Measurements from ENCODE around the gene PCDHGB6.
"Not testable (repeated sequence)": the region's sequence is repeated elsewhere in the genome, so short reads cannot be mapped to it uniquely, and the experiment has no call there.

PCDHGB6 gene

DNA sequence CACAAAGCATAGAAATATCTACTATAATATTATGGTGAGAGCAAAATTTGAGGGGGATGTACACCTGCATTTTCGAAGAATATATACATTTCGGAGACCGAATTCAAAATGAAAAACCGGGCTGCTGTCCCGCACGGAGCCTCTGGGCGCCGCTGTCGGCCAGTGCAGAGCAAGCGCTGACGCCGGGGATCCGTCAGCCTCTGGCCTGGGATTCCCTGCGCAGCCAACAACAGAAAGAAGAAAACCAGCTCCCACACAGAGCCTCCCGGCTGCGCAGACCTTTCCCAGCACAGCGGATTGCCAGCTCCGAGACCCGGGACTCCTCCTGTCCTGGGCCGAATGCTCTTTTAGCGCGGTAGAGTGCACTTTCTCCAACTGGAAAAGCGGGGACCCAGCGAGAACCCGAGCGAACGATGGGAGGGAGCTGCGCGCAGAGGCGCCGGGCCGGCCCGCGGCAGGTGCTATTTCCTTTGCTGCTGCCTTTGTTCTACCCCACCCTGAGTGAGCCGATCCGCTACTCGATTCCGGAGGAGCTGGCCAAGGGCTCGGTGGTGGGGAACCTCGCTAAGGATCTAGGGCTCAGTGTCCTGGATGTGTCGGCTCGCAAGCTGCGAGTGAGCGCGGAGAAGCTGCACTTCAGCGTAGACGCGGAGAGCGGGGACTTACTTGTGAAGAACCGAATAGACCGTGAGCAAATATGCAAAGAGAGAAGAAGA is at the start of gene PCDHGB6:
TSS of gene PCDHGB6 (plus strand) at position 232 of the 716 bp plus-strand sequence. CDS start at position 414, 182 bp downstream.
- not testable (repeated sequence) for DNase-seq (ENCODE audit: low spot score)

DNA sequence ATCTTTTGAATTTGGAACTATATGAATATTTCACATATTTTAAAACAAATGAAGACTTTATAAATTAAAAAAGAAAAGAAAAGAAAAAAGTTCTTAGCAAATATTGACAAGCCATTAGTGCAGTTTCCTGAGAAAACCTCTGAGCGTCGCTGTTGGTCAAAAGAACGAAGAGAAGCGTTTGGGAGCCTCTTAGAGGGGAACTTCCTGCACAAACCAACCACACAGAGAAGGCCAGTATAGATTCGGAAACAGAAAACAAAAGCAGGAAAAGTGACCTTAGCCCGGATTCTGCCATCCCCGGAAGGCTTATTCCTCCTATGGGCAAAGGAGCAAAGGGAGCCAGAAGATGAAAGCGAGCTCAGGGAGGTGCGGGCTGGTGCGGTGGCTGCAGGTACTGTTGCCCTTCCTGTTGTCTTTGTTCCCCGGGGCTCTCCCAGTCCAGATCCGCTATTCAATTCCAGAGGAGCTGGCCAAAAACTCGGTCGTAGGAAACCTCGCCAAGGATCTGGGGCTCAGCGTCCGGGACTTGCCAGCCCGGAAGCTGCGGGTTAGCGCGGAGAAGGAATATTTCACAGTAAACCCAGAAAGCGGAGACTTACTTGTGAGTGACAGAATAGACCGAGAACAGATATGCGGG is 47.9 kb upstream of the PCDHGB6 start, which contains the start of gene PCDHGB2:
TSS of gene PCDHGB2 (plus strand) at position 205 of the 637 bp plus-strand sequence. CDS start at position 347, 142 bp downstream.
- DNase-seq (ENCODE audit: low spot score): no peak

DNA sequence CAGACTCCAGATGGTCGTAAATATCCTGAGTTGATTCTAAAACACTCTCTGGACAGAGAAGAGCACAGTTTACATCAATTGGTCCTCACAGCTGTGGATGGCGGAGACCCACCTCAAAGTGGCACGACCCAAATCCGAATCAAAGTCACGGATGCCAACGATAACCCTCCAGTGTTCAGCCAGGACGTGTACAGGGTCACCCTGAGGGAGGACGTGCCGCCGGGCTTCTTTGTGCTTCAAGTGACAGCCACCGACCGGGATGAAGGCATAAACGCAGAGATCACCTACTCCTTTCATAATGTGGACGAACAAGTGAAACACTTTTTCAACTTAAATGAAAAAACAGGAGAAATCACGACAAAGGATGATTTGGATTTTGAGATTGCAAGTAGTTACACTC is 47.1 kb upstream of the PCDHGB6 start:
- no peak for DNase-seq (ENCODE audit: low spot score)

DNA sequence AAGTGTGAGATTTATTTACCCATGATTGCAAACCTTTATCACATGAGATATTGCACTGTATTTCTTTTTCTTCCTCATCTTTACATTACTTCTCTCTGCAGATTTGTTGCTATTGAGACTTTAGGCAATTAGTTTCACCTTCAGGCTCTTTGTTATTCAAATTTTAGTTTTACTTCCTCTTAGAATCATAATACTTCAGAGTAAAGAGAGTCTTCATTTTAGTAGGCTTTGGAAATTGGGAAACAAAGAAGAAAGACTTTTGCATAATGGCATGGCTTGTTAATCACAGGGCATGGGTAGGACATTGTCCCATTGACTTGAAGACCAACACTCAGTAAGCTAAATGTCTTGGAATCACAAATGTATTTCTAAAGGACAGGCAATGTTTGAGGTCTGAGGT is 45.1 kb upstream of the PCDHGB6 start:
- no peak for DNase-seq (ENCODE audit: low spot score)

DNA sequence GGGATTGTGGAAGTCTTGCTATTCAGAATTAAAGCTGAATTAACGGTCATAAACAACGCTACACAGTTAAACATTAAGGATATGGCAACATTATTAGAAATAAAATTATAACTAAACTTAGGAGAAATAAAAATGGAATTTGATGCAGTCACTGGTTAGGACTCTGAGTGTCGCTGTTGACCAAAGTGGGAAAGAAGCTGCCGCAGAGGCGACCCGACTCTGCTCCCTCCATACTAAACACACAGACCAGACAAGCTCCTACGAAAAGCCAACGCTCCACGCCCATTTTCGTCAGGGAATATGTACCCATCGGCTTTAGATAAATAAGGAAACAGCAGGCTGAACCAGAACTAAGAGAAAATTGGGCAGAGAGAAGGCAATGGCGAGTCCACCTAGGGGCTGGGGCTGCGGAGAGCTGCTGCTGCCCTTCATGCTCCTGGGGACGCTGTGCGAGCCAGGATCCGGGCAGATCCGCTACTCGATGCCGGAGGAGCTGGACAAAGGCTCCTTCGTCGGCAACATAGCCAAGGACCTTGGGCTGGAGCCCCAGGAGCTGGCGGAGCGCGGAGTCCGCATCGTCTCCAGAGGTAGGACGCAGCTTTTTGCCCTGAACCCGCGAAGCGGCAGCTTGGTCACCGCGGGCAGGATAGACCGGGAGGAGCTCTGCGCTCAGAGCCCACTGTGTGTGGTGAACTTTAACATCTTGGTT is 43.7 kb upstream of the PCDHGB6 start, which contains the start of gene PCDHGA5:
TSS of gene PCDHGA5 (plus strand) at position 211 of the 709 bp plus-strand sequence. CDS start at position 380, 169 bp downstream.
- no peak for DNase-seq (ENCODE audit: low spot score)

DNA sequence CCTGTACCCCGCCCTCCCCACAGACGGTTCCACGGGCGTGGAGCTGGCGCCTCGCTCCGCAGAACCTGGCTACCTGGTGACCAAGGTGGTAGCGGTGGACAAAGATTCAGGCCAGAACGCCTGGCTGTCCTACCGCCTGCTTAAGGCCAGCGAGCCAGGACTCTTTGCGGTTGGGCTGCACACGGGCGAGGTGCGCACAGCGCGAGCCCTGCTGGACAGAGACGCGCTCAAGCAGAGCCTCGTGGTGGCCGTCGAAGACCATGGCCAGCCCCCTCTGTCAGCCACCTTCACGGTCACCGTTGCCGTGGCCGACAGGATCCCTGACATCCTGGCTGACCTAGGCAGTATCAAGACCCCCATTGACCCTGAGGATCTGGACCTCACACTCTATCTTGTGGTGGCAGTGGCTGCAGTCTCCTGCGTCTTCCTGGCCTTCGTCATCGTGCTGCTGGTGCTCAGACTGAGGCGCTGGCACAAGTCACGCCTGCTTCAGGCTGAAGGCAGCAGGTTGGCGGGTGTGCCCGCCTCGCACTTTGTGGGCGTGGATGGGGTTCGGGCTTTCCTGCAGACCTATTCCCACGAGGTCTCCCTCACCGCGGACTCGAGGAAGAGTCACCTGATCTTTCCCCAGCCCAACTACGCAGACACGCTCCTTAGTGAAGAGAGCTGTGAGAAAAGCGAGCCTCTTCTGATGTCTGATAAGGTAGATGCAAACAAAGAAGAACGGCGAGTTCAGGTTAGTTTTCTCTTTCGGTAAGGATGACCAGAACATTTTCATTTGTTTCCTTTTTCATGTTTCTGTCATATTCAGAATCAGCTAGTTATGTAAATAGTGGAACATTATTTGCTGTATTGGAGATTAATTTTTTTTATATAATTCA is 41.6 kb upstream of the PCDHGB6 start:
- DNase-seq (ENCODE audit: low spot score): no peak

DNA sequence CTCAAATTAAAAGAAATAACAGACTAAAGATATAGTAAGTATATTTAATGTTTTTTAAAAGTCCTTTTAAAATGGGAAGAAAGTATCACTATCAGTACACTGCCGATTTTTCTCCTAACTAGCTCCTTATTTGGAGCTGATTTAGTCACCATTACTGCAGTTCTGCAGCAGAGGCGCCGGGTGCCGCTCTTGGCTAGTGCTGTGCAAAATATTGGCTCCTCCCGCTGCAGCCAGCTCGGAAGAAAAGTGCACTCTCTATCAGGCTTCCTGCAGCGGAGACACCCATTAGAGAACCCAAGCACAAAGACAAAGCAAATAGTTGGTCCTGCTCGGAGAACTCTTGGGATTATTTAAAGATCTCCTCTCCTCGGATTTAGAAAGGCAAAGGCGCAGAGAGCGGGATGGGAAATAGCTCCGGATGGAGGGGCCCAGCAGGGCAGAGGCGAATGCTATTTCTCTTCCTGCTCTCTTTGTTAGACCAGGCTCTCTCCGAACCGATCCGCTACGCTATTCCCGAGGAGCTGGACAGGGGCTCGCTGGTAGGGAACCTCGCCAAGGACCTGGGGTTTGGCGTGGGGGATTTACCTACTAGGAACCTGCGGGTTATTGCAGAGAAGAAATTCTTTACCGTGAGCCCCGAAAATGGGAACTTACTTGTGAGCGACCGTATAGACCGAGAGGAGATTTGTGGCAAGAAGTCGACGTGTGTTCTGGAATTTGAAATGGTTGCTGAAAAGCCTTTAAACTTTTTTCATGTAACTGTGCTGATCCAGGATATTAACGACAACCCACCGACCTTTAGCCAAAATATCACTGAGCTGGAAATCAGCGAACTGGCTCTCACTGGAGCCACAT is 37.6 kb upstream of the PCDHGB6 start, which contains the start of gene PCDHGB3:
TSS of gene PCDHGB3 (plus strand) at position 249 of the 855 bp plus-strand sequence. CDS start at position 402, 153 bp downstream.
- DNase-seq (ENCODE audit: low spot score): no peak

DNA sequence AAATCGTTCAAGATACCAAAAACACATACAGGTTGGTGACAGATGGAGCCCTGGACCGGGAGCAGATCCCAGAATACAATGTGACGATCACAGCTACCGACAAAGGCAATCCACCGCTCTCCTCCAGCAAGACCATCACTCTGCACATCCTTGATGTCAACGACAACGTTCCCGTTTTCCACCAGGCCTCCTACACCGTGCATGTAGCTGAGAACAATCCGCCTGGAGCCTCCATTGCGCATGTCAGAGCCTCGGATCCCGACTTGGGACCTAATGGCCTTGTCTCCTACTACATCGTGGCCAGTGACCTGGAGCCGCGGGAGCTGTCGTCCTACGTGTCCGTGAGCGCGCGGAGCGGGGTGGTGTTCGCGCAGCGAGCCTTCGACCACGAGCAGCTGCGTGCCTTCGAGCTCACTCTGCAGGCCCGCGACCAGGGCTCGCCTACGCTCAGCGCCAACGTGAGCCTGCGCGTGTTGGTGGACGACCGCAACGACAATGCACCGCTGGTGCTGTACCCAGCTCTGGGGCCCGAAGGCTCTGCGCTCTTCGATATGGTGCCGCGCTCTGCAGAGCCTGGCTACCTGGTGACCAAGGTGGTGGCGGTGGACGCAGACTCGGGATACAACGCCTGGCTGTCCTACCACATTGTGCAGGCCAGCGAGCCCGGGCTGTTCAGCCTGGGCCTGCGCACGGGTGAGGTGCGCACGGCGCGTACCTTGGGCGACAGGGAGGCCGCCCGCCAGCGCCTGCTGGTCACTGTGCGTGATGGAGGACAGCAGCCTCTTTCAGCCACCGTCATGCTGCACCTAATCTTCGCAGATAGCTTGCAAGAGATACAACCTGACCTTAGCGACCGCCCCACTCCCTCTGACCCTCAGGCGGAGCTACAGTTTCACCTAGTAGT is 36.0 kb upstream of the PCDHGB6 start:
- no peak for DNase-seq (ENCODE audit: low spot score)

DNA sequence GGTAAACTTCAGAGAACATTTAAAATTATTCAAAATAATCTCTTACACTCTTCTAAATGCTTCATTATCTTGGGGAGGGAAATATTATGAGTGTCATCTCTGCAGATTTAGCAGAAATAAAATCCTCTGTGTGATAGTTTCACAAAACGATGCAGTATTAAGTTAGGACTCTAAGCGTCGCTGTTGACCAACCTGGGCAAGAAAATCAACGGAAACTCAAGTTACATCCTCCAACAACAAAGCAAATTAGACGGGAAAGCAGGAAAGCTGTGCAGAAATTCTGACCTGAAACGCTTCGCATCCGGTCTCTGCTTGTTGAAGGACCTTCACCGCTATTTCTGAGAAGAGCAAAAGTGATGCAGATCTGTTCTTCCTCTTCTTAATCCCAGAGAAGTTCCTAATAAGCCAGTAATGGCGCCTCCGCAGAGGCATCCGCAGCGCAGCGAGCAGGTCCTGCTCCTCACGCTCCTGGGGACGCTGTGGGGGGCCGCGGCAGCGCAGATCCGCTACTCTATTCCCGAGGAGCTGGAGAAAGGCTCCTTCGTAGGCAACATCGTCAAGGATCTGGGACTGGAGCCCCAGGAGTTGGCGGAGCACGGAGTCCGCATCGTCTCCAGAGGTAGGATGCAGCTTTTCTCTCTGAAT is 34.0 kb upstream of the PCDHGB6 start, which contains the start of gene PCDHGA6:
TSS of gene PCDHGA6 (plus strand) at position 219 of the 645 bp plus-strand sequence. CDS start at position 412, 193 bp downstream.
- no peak for DNase-seq (ENCODE audit: low spot score)

DNA sequence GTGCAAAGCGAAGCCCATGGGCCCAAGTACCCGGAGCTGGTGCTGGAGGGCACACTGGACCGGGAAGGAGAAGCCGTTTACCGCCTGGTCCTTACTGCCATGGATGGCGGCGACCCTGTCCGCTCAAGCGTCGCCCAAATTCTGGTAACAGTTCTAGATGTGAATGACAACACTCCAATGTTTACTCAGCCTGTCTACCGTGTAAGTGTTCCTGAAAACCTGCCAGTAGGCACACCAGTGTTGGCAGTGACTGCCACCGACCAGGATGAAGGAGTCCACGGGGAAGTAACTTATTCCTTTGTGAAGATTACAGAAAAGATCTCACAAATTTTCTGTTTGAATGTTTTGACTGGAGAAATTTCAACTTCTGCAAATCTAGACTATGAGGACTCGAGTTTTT is 33.2 kb upstream of the PCDHGB6 start:
- DNase-seq (ENCODE audit: low spot score): no peak

DNA sequence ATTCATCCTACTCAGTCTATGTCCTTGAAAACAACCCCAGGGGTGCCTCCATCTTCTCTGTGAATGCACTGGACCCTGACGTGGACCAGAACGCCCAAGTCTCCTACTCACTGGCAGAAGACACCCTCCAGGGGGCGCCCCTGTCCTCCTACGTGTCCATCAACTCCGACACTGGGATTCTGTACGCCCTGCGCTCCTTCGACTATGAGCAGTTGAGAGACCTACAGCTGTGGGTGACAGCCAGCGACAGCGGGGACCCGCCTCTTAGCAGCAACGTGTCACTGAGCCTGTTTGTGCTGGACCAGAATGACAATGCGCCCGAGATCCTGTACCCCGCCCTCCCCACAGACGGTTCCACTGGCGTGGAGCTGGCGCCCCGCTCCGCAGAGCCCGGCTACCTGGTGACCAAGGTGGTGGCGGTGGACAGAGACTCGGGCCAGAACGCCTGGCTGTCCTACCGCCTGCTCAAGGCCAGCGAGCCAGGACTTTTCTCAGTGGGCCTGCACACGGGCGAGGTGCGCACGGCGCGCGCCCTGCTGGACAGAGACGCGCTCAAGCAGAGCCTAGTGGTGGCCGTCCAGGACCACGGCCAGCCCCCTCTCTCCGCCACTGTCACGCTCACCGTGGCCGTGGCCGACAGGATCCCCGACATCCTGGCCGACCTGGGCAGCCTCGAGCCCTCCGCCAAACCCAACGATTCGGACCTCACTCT is 32.2 kb upstream of the PCDHGB6 start:
- DNase-seq (ENCODE audit: low spot score): not testable (repeated sequence)

DNA sequence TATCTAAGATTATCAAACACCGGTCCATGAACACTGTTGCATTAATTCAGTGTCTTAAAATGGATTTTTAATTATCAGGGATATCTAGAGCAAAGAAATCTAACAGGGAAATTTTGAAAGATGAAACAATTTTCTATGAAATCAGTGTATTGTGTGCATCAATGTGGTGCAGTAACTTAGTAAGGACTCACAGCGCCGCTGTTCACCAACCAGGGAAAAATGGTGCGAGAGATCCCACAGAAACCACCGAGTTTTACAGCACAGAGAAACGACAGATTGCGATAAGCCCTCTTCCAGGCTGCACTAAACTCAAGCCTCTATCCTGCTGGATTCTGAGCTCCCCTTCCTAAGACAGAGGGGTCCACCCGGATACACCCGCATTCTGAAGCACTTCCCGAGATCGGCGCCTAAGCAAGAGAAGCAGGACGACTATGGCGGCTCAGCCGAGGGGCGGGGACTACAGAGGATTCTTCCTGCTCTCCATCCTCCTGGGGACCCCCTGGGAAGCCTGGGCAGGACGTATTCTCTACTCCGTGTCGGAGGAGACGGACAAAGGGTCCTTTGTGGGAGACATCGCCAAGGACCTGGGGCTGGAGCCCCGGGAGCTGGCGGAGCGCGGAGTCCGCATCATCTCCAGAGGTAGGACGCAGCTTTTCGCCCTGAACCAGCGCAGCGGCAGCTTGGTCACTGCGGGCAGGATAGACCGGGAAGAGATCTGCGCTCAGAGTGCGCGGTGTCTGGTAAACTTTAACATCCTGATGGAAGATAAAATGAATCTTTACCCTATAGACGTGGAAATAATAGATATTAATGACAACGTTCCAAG is 25.1 kb upstream of the PCDHGB6 start, which contains the start of gene PCDHGA7:
TSS of gene PCDHGA7 (plus strand) at position 274 of the 826 bp plus-strand sequence. CDS start at position 432, 158 bp downstream.
- DNase-seq (ENCODE audit: low spot score): no peak

DNA sequence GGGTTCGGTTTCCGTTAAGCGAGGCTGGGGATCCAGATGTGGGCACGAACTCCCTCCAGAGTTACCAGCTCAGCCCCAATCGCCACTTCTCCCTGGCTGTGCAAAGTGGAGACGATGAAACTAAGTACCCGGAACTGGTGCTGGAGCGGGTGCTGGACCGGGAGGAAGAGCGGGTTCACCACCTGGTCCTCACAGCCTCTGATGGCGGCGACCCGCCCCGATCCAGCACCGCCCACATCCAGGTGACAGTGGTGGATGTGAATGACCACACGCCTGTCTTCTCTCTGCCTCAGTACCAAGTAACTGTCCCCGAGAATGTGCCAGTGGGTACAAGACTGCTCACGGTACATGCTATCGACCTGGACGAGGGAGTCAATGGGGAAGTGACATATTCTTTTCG is 24.5 kb upstream of the PCDHGB6 start:
- no peak for DNase-seq (ENCODE audit: low spot score)

DNA sequence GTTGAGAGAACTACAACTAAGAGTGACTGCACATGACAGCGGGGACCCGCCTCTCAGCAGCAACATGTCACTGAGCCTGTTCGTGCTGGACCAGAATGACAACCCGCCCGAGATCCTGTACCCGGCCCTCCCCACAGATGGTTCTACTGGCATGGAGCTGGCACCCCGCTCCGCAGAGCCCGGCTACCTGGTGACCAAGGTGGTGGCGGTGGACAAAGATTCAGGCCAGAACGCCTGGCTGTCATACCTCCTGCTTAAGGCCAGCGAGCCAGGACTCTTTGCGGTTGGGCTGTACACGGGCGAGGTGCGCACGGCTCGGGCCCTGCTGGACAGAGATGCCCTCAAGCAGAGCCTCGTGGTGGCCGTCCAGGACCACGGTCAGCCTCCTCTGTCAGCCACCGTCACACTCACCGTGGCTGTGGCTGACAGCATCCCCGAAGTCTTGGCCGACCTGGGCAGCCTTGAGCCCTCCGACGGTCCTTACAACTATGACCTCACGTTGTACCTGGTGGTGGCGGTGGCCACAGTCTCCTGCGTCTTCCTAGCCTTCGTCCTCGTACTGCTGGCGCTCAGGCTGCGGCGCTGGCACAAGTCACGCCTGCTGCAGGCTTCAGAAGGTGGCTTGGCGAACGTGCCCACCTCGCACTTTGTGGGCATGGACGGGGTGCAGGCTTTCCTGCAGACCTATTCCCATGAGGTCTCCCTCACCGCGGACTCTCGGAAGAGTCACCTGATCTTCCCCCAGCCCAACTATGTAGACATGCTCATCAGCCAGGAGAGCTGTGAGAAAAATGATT is 23.2 kb upstream of the PCDHGB6 start:
- no peak for DNase-seq (ENCODE audit: low spot score)

DNA sequence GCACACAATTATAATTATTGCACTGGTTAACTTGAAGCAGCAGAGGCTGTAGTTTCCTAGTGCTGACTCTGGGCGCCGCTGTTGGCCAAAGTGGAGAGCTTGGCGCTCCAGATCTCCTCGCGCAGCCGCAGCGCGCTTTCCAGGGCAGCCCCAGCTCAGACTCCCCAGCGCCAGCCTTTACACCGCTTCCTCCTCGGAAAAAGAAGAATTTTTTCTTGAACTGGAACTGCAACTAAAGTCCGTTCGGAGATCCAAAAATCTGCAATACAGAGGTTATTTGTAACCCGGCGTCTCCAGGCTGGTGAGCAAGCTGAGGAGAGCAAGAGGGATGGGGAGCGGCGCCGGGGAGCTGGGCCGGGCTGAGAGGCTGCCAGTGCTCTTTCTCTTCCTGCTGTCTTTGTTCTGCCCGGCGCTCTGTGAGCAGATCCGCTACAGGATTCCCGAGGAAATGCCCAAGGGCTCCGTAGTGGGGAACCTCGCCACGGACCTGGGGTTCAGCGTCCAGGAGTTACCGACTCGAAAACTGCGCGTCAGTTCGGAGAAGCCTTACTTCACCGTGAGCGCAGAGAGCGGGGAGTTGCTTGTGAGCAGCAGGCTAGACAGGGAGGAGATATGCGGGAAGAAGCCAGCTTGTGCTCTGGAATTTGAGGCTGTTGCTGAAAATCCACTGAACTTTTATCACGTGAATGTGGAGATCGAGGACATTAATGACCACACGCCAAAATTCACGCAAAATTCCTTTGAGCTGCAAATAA is 20.1 kb upstream of the PCDHGB6 start, which contains the start of gene PCDHGB4:
TSS of gene PCDHGB4 (plus strand) at position 142 of the 755 bp plus-strand sequence. CDS start at position 329, 187 bp downstream.
- DNase-seq (ENCODE audit: low spot score): not testable (repeated sequence)
